Prostate gland (tissue), 2 donors: ENCODE data around the gene CCDC34.

Experiments used
- CTCF ChIP-seq, 4 experiments: fragments of 200-600 bp in 2 of 4; fragments of 450-650 bp in 2 of 4; sonication (generic) in 2 of 4; IDR thresholded peaks; 1 replicate in 3 of 4; 2 replicates in 1 of 4; pipeline ENCODE4 v1.5.1; 2016 to 2019; ENCODE audit warnings: antibody characterized with exemption in 4 of 4, mild to moderate bottlenecking in 2 of 4, moderate library complexity in 2 of 4
- POLR2A ChIP-seq: fragments of 450-650 bp; IDR thresholded peaks from one replicate; pipeline ENCODE4 v1.6.1; 2016; ENCODE audit warnings: antibody characterized with exemption, mild to moderate bottlenecking

- no peak for TF ChIP-seq CTCF (IDR thresholded peaks at IDR 0.05)
- no peak for TF ChIP-seq POLR2A
Measured at GRCh38 chr11:27372164-27372563, 9.1 kb upstream of the CCDC34 start.
